ENCODE measurements around the gene MED8. TPM values are rescaled to one million over a fixed set of nuclear protein-coding genes. Genes with fewer than 3 reads are reported as not detected.
"Not testable (repeated sequence)": the region's sequence is repeated elsewhere in the genome, so short reads cannot be mapped to it uniquely, and the experiment has no call there.

MED8 gene
- total RNA-seq, 5 donors from 2014 or later (not counting 1 experiment from before 2014, with no cell fraction given), result 11.4 to 32.9 (median 29.5) TPM

GRCh38 chr1:43415901-43416300, 26.3 kb upstream of the MED8 start:
- Histone ChIP-seq H3K4me3 (ENCODE audit: control insufficient read depth in 1 of 2, extremely low read depth in 1 of 2, low read length in 1 of 2) (no peak overlapping the region), H3K9me3 (no peaks in the 10 kb centered on the region), H3K36me3 (ENCODE audit: control insufficient read depth in 2 of 2, extremely low read depth in 1 of 2, insufficient read depth in 1 of 2, low read length in 1 of 2) (peaks cover 20 to 62% of the 10 kb centered on the region in 2 donors), H3K27ac (ENCODE audit: low read length) (no peak overlapping the region), H3K4me1 (ENCODE audit: control insufficient read depth in 1 of 2, extremely low read depth in 1 of 2, insufficient read depth in 2 of 2, low read length in 2 of 2) (no peaks in the 10 kb centered on the region), H3K27me3 (replicated peaks in 1 of 2; ENCODE audit: control insufficient read depth in 2 of 2, extremely low read depth in 1 of 2, insufficient read depth in 2 of 2, low read length in 1 of 2) (no peaks in the 10 kb centered on the region)
- Mint-ChIP-seq H3K27me3 (no peaks in the 10 kb centered on the region), H3K4me1 (peaks cover 2 to 7% (median 2%) of the 10 kb centered on the region in 3 donors), H3K4me3 (no peak overlapping the region), H3K9me3 (no peaks in the 10 kb centered on the region), H3K36me3 (peaks cover 15% of the 10 kb centered on the region), H3K27ac (no peak overlapping the region)
- DNase-seq, result no peak
- no peak for ATAC-seq (replicated peaks in 1 of 4)
- POLR2A ChIA-PET, result no interaction called here
- CTCF ChIA-PET, result interaction anchor here (0.9 to 2.8 kb wide), 2 partner anchors 189 kb away, joined by 3 to 86 read pairs; no protein-coding TSS in a partner anchor
- whole genome bisulfite sequencing (ENCODE audit: insufficient coverage), result 91% methylated on average over 3 of the region's 5 CpGs

- Histone ChIP-seq H3K27ac (ENCODE audit: low read length) (no peak overlapping the region), H3K27me3 (replicated peaks in 1 of 2; ENCODE audit: control insufficient read depth in 2 of 2, extremely low read depth in 1 of 2, insufficient read depth in 2 of 2, low read length in 1 of 2) (no peaks in the 10 kb centered on the region), H3K36me3 (ENCODE audit: control insufficient read depth in 2 of 2, extremely low read depth in 1 of 2, insufficient read depth in 1 of 2, low read length in 1 of 2) (peaks cover 16 to 50% of the 10 kb centered on the region in 2 donors), H3K9me3 (no peaks in the 10 kb centered on the region), H3K4me3 (ENCODE audit: control insufficient read depth in 1 of 2, extremely low read depth in 1 of 2, low read length in 1 of 2) (no peak overlapping the region), H3K4me1 (ENCODE audit: control insufficient read depth in 1 of 2, extremely low read depth in 1 of 2, insufficient read depth in 2 of 2, low read length in 2 of 2) (no peaks in the 10 kb centered on the region)
- H3K4me3 Mint-ChIP-seq, result no peak overlapping the region
- H3K9me3 Mint-ChIP-seq, result no peaks in the 10 kb centered on the region
- DNase-seq (peak; percentile 22 to 77 (median 55)), ATAC-seq (replicated peaks in 1 of 4) (peak; percentile 90 to 91 (median 90))
- peak overlapping the region; percentile 11 to 40 for H3K27ac Mint-ChIP-seq
- 87% methylated on average over 4 of the region's 5 CpGs for WGBS (ENCODE audit: insufficient coverage)
- H3K4me1 Mint-ChIP-seq, result peaks cover 2 to 7% (median 2%) of the 10 kb centered on the region in 3 donors
- no peaks in the 10 kb centered on the region for H3K27me3 Mint-ChIP-seq
- peaks cover 15% of the 10 kb centered on the region for H3K36me3 Mint-ChIP-seq
- ChIA-PET CTCF (interaction anchor here (0.5 to 2.8 kb wide), 28 partner anchors 11 to 999 kb away, joined by 3 to 86 read pairs (median 4); partner anchors contain the start of gene ELOVL1 (in 1 of the 2)), POLR2A (interaction anchor here in 1 of 2 donors (0.9 kb wide), 1 partner anchor 188 kb away, joined by 3 read pairs; no protein-coding TSS in a partner anchor)
Measured at GRCh38 chr1:43414634-43415223, 25.1 kb upstream of the MED8 start.

DNA sequence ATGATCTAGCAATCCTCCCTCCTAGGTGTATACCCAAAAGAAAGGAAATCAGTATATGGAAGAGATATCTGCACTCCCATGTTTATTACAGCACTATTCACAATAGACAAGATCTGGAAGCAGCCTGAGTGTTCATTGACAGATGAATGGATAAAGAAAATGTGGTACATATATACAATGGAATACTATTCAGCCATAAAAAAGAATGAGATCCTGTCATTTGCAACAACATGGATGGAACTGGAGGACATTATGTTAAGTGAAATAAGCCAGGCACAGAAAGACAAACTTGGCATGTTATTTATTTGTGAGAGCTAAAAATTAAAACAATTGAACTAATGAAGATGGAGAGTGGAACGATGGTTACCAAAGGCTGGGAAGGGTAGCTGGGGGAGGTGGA, 23.8 kb upstream of the MED8 start:
- not testable (repeated sequence) for DNase-seq; H3K4me1 Mint-ChIP-seq; H3K27me3 Mint-ChIP-seq; H3K27ac Mint-ChIP-seq; H3K4me3 Mint-ChIP-seq; H3K4me3 ChIP-seq (ENCODE audit: control insufficient read depth in 1 of 2, extremely low read depth in 1 of 2, low read length in 1 of 2); H3K9me3 ChIP-seq; H3K27ac ChIP-seq (ENCODE audit: low read length); H3K4me1 ChIP-seq (ENCODE audit: control insufficient read depth in 1 of 2, extremely low read depth in 1 of 2, insufficient read depth in 2 of 2, low read length in 2 of 2); H3K9me3 Mint-ChIP-seq; ATAC-seq (replicated peaks in 1 of 4); H3K27me3 ChIP-seq (replicated peaks in 1 of 2; ENCODE audit: control insufficient read depth in 2 of 2, extremely low read depth in 1 of 2, insufficient read depth in 2 of 2, low read length in 1 of 2)
- H3K36me3 ChIP-seq (ENCODE audit: control insufficient read depth in 2 of 2, extremely low read depth in 1 of 2, insufficient read depth in 1 of 2, low read length in 1 of 2), result peaks cover 12 to 44% of the 10 kb centered on the region in 2 donors
- POLR2A ChIA-PET, result interaction anchor here in 1 of 2 donors (0.9 kb wide), 1 partner anchor 186 kb away, joined by 3 read pairs; no protein-coding TSS in a partner anchor
- CTCF ChIA-PET, result interaction anchor here (1.3 to 2.8 kb wide), 2 partner anchors 186 to 187 kb away, joined by 8 to 86 read pairs; no protein-coding TSS in a partner anchor
- 100% methylated on average over 1 of the region's 1 CpG for WGBS (ENCODE audit: insufficient coverage)
- peaks cover 26% of the 10 kb centered on the region for H3K36me3 Mint-ChIP-seq

- no peak overlapping the region for H3K4me3 ChIP-seq (ENCODE audit: control insufficient read depth in 1 of 2, extremely low read depth in 1 of 2, low read length in 1 of 2)
- Mint-ChIP-seq H3K9me3 (no peaks in the 10 kb centered on the region), H3K27me3 (no peaks in the 10 kb centered on the region), H3K36me3 (peaks cover 42% of the 10 kb centered on the region), H3K4me3 (no peak overlapping the region), H3K4me1 (peaks cover 2 to 7% (median 2%) of the 10 kb centered on the region in 3 donors), H3K27ac (no peak overlapping the region)
- DNase-seq (no peak), ATAC-seq (replicated peaks in 1 of 4) (no peak)
- no peaks in the 10 kb centered on the region for H3K4me1 ChIP-seq (ENCODE audit: control insufficient read depth in 1 of 2, extremely low read depth in 1 of 2, insufficient read depth in 2 of 2, low read length in 2 of 2)
- POLR2A ChIA-PET, result no interaction called here
- H3K27ac ChIP-seq (ENCODE audit: low read length), result no peak overlapping the region
- H3K27me3 ChIP-seq (replicated peaks in 1 of 2; ENCODE audit: control insufficient read depth in 2 of 2, extremely low read depth in 1 of 2, insufficient read depth in 2 of 2, low read length in 1 of 2), result no peaks in the 10 kb centered on the region
- peaks cover 9 to 38% of the 10 kb centered on the region in 2 donors for H3K36me3 ChIP-seq (ENCODE audit: control insufficient read depth in 2 of 2, extremely low read depth in 1 of 2, insufficient read depth in 1 of 2, low read length in 1 of 2)
- no peaks in the 10 kb centered on the region for H3K9me3 ChIP-seq
- CTCF ChIA-PET, result no interaction called here
- no CpG with 5 or more reads among the region's 3 CpGs for WGBS (ENCODE audit: insufficient coverage)
Measured at GRCh38 chr1:43410571-43410970, 21.0 kb upstream of the MED8 start.

- no peak overlapping the region for H3K27ac Mint-ChIP-seq
- peaks cover 11 to 60% of the 10 kb centered on the region in 2 donors for H3K36me3 ChIP-seq (ENCODE audit: control insufficient read depth in 2 of 2, extremely low read depth in 1 of 2, insufficient read depth in 1 of 2, low read length in 1 of 2)
- CTCF ChIA-PET, result no interaction called here
Measured at GRCh38 chr1:43405876-43406234, 16.3 kb upstream of the MED8 start.

GRCh38 chr1:43405219-43405875, 15.7 kb upstream of the MED8 start:
- DNase-seq (no peak), ATAC-seq (replicated peaks in 1 of 4) (no peak)
- no peaks in the 10 kb centered on the region for H3K9me3 ChIP-seq
- Mint-ChIP-seq H3K27ac (no peak overlapping the region), H3K9me3 (no peaks in the 10 kb centered on the region), H3K4me1 (peaks cover 7 to 16% (median 12%) of the 10 kb centered on the region in 3 donors), H3K36me3 (peaks cover 62% of the 10 kb centered on the region), H3K27me3 (no peaks in the 10 kb centered on the region), H3K4me3 (no peak overlapping the region)
- H3K4me3 ChIP-seq (ENCODE audit: control insufficient read depth in 1 of 2, extremely low read depth in 1 of 2, low read length in 1 of 2), result no peak overlapping the region
- peaks cover 10 to 60% of the 10 kb centered on the region in 2 donors for H3K36me3 ChIP-seq (ENCODE audit: control insufficient read depth in 2 of 2, extremely low read depth in 1 of 2, insufficient read depth in 1 of 2, low read length in 1 of 2)
- H3K27ac ChIP-seq (ENCODE audit: low read length), result no peak overlapping the region
- H3K27me3 ChIP-seq (replicated peaks in 1 of 2; ENCODE audit: control insufficient read depth in 2 of 2, extremely low read depth in 1 of 2, insufficient read depth in 2 of 2, low read length in 1 of 2), result no peaks in the 10 kb centered on the region
- POLR2A ChIA-PET, result no interaction called here
- CTCF ChIA-PET, result no interaction called here
- H3K4me1 ChIP-seq (ENCODE audit: control insufficient read depth in 1 of 2, extremely low read depth in 1 of 2, insufficient read depth in 2 of 2, low read length in 2 of 2), result no peaks in the 10 kb centered on the region
- 100% methylated on average over 1 of the region's 6 CpGs for WGBS (ENCODE audit: insufficient coverage)

More at GRCh38 chr1:43405876-43406234, 16.3 kb upstream of the MED8 start:
- 94% methylated on average over 2 of the region's 2 CpGs for WGBS (ENCODE audit: insufficient coverage)
- ATAC-seq (replicated peaks in 1 of 4), result no peak
- Histone ChIP-seq H3K4me3 (ENCODE audit: control insufficient read depth in 1 of 2, extremely low read depth in 1 of 2, low read length in 1 of 2) (no peak overlapping the region), H3K4me1 (ENCODE audit: control insufficient read depth in 1 of 2, extremely low read depth in 1 of 2, insufficient read depth in 2 of 2, low read length in 2 of 2) (no peaks in the 10 kb centered on the region), H3K27ac (ENCODE audit: low read length) (no peak overlapping the region), H3K9me3 (no peaks in the 10 kb centered on the region), H3K27me3 (replicated peaks in 1 of 2; ENCODE audit: control insufficient read depth in 2 of 2, extremely low read depth in 1 of 2, insufficient read depth in 2 of 2, low read length in 1 of 2) (no peaks in the 10 kb centered on the region)
- POLR2A ChIA-PET, result no interaction called here
- Mint-ChIP-seq H3K4me1 (peaks cover 7 to 16% (median 10%) of the 10 kb centered on the region in 3 donors), H3K27me3 (no peaks in the 10 kb centered on the region), H3K36me3 (peaks cover 60% of the 10 kb centered on the region), H3K4me3 (no peak overlapping the region), H3K9me3 (no peaks in the 10 kb centered on the region)
- DNase-seq, result no peak

Measured in T-cell (primary cell).